ENCODE results near the gene FUT4.
"Not testable (repeated sequence)": the region's sequence is repeated elsewhere in the genome, so short reads cannot be mapped to it uniquely, and the experiment has no call there.

The FUT4 gene

GRCh38 chr11:94543695-94544645 is at the start of gene FUT4:
FUT4 (plus strand) TSS chr11:94543921; CDS start chr11:94544134, 213 bp downstream.
- Histone ChIP-seq H3K9me3 (ENCODE audit: control insufficient read depth, low read length) (no peaks in the 10 kb centered on the region), H3K9ac (ENCODE audit: low read length) (peak within 1 kb of the TSS; percentile 85), H3K4me3 (ENCODE audit: low read length) (peak within 1 kb of the TSS; percentile 58), H3K27me3 (ENCODE audit: control insufficient read depth, insufficient read depth, low read length) (no peaks in the 10 kb centered on the region), H3K36me3 (ENCODE audit: control insufficient read depth, insufficient read depth, low read length) (no peaks in the 10 kb centered on the region), H3K4me1 (ENCODE audit: control insufficient read depth, insufficient read depth, low read length) (peaks cover 39% of the 10 kb centered on the region)

- H3K4me1 ChIP-seq (ENCODE audit: control insufficient read depth, insufficient read depth, low read length), result no peaks in the 10 kb centered on the region
- H3K9ac ChIP-seq (ENCODE audit: low read length), result peak overlapping the region; percentile 86
- H3K4me3 ChIP-seq (ENCODE audit: low read length), result peak overlapping the region; percentile 99
- H3K36me3 ChIP-seq (ENCODE audit: control insufficient read depth, insufficient read depth, low read length), result no peaks in the 10 kb centered on the region
- no peaks in the 10 kb centered on the region for H3K9me3 ChIP-seq (ENCODE audit: control insufficient read depth, low read length)
- H3K27me3 ChIP-seq (ENCODE audit: control insufficient read depth, insufficient read depth, low read length), result no peaks in the 10 kb centered on the region
Observed at GRCh38 chr11:94494126-94494680, 49.5 kb upstream of the FUT4 start.

- Histone ChIP-seq H3K27me3 (ENCODE audit: control insufficient read depth, insufficient read depth, low read length) (no peaks in the 10 kb centered on the region), H3K9ac (ENCODE audit: low read length) (no peak overlapping the region), H3K4me3 (ENCODE audit: low read length) (no peak overlapping the region), H3K4me1 (ENCODE audit: control insufficient read depth, insufficient read depth, low read length) (no peaks in the 10 kb centered on the region), H3K36me3 (ENCODE audit: control insufficient read depth, insufficient read depth, low read length) (no peaks in the 10 kb centered on the region), H3K9me3 (ENCODE audit: control insufficient read depth, low read length) (no peaks in the 10 kb centered on the region)
Observed at GRCh38 chr11:94500181-94500580, 43.5 kb upstream of the FUT4 start.

GRCh38 chr11:94501522-94501921 is 42.2 kb upstream of the FUT4 start:
- Histone ChIP-seq H3K36me3 (ENCODE audit: control insufficient read depth, insufficient read depth, low read length) (no peaks in the 10 kb centered on the region), H3K4me1 (ENCODE audit: control insufficient read depth, insufficient read depth, low read length) (no peaks in the 10 kb centered on the region), H3K4me3 (ENCODE audit: low read length) (no peak overlapping the region), H3K9me3 (ENCODE audit: control insufficient read depth, low read length) (no peaks in the 10 kb centered on the region), H3K9ac (ENCODE audit: low read length) (no peak overlapping the region), H3K27me3 (ENCODE audit: control insufficient read depth, insufficient read depth, low read length) (no peaks in the 10 kb centered on the region)

GRCh38 chr11:94504689-94505293 is 38.9 kb upstream of the FUT4 start:
- Histone ChIP-seq H3K4me1 (ENCODE audit: control insufficient read depth, insufficient read depth, low read length) (no peaks in the 10 kb centered on the region), H3K4me3 (ENCODE audit: low read length) (no peak overlapping the region), H3K9me3 (ENCODE audit: control insufficient read depth, low read length) (no peaks in the 10 kb centered on the region), H3K9ac (ENCODE audit: low read length) (no peak overlapping the region), H3K27me3 (ENCODE audit: control insufficient read depth, insufficient read depth, low read length) (no peaks in the 10 kb centered on the region), H3K36me3 (ENCODE audit: control insufficient read depth, insufficient read depth, low read length) (no peaks in the 10 kb centered on the region)

- not testable (repeated sequence) for H3K4me1 ChIP-seq (ENCODE audit: control insufficient read depth, insufficient read depth, low read length); H3K9me3 ChIP-seq (ENCODE audit: control insufficient read depth, low read length); H3K27me3 ChIP-seq (ENCODE audit: control insufficient read depth, insufficient read depth, low read length); H3K36me3 ChIP-seq (ENCODE audit: control insufficient read depth, insufficient read depth, low read length); H3K4me3 ChIP-seq (ENCODE audit: low read length); H3K9ac ChIP-seq (ENCODE audit: low read length)
Observed at GRCh38 chr11:94506513-94506912, 37.2 kb upstream of the FUT4 start.

- H3K9me3 ChIP-seq (ENCODE audit: control insufficient read depth, low read length), result no peaks in the 10 kb centered on the region
- no peaks in the 10 kb centered on the region for H3K36me3 ChIP-seq (ENCODE audit: control insufficient read depth, insufficient read depth, low read length)
Observed at GRCh38 chr11:94507485-94507884, 36.2 kb upstream of the FUT4 start.

GRCh38 chr11:94511932-94512781 is 31.6 kb upstream of the FUT4 start, which contains the start of gene C11orf97:
C11orf97 (plus strand) TSS chr11:94512461; CDS start chr11:94512529, 68 bp downstream.
- peak within 1 kb of the TSS; percentile 38 for H3K9ac ChIP-seq (ENCODE audit: low read length)
- peaks cover 5% of the 10 kb centered on the region for H3K4me1 ChIP-seq (ENCODE audit: control insufficient read depth, insufficient read depth, low read length)
- H3K9me3 ChIP-seq (ENCODE audit: control insufficient read depth, low read length), result no peaks in the 10 kb centered on the region
- H3K27me3 ChIP-seq (ENCODE audit: control insufficient read depth, insufficient read depth, low read length), result no peaks in the 10 kb centered on the region
- peak within 1 kb of the TSS; percentile 6 for H3K4me3 ChIP-seq (ENCODE audit: low read length)
- no peaks in the 10 kb centered on the region for H3K36me3 ChIP-seq (ENCODE audit: control insufficient read depth, insufficient read depth, low read length)

More at GRCh38 chr11:94507485-94507884, 36.2 kb upstream of the FUT4 start:
- Histone ChIP-seq H3K4me3 (ENCODE audit: low read length) (no peak overlapping the region), H3K27me3 (ENCODE audit: control insufficient read depth, insufficient read depth, low read length) (no peaks in the 10 kb centered on the region), H3K9ac (ENCODE audit: low read length) (no peak overlapping the region), H3K4me1 (ENCODE audit: control insufficient read depth, insufficient read depth, low read length) (no peaks in the 10 kb centered on the region)

- Histone ChIP-seq H3K9me3 (ENCODE audit: control insufficient read depth, low read length) (no peaks in the 10 kb centered on the region), H3K36me3 (ENCODE audit: control insufficient read depth, insufficient read depth, low read length) (no peaks in the 10 kb centered on the region), H3K4me1 (ENCODE audit: control insufficient read depth, insufficient read depth, low read length) (peaks cover 5% of the 10 kb centered on the region), H3K4me3 (ENCODE audit: low read length) (no peak overlapping the region), H3K27me3 (ENCODE audit: control insufficient read depth, insufficient read depth, low read length) (no peaks in the 10 kb centered on the region), H3K9ac (ENCODE audit: low read length) (no peak overlapping the region)
Observed at GRCh38 chr11:94513091-94513490, 30.6 kb upstream of the FUT4 start.

- H3K9ac ChIP-seq (ENCODE audit: low read length), result no peak overlapping the region
- peaks cover 8% of the 10 kb centered on the region for H3K4me1 ChIP-seq (ENCODE audit: control insufficient read depth, insufficient read depth, low read length)
- H3K36me3 ChIP-seq (ENCODE audit: control insufficient read depth, insufficient read depth, low read length), result no peaks in the 10 kb centered on the region
- no peak overlapping the region for H3K4me3 ChIP-seq (ENCODE audit: low read length)
- H3K27me3 ChIP-seq (ENCODE audit: control insufficient read depth, insufficient read depth, low read length), result no peaks in the 10 kb centered on the region
- no peaks in the 10 kb centered on the region for H3K9me3 ChIP-seq (ENCODE audit: control insufficient read depth, low read length)
Observed at GRCh38 chr11:94515398-94515797, 28.3 kb upstream of the FUT4 start.

GRCh38 chr11:94516725-94517124 is 27.0 kb upstream of the FUT4 start:
- no peak overlapping the region for H3K9ac ChIP-seq (ENCODE audit: low read length)
- H3K27me3 ChIP-seq (ENCODE audit: control insufficient read depth, insufficient read depth, low read length), result no peaks in the 10 kb centered on the region
- H3K36me3 ChIP-seq (ENCODE audit: control insufficient read depth, insufficient read depth, low read length), result no peaks in the 10 kb centered on the region
- H3K4me1 ChIP-seq (ENCODE audit: control insufficient read depth, insufficient read depth, low read length), result peaks cover 8% of the 10 kb centered on the region
- H3K9me3 ChIP-seq (ENCODE audit: control insufficient read depth, low read length), result no peaks in the 10 kb centered on the region
- H3K4me3 ChIP-seq (ENCODE audit: low read length), result no peak overlapping the region

Data from mucosa of stomach (tissue), 1 donor.